NT2/D1 (cell line): ENCODE results near the gene MAIP1.

Experiments
- SUZ12 ChIP-seq: IDR thresholded peaks from 2 replicates; pipeline ENCODE4 v1.6.1; 2011; ENCODE audit not compliant: insufficient read length, insufficient read depth; ENCODE audit errors: extremely low read depth
- YY1 ChIP-seq: IDR thresholded peaks from 2 replicates; pipeline ENCODE4 v1.6.1; 2011; ENCODE audit not compliant: insufficient read length, insufficient read depth
- ZNF274 ChIP-seq: IDR thresholded peaks from 2 replicates; pipeline ENCODE4 v1.6.1; 2011; ENCODE audit warnings: mild to moderate bottlenecking, low read depth, low read length

- no peak for TF ChIP-seq YY1
- TF ChIP-seq ZNF274, result no peak
- no peak for TF ChIP-seq SUZ12
Measured at GRCh38 chr2:199910338-199911051, 44.9 kb upstream of the MAIP1 start.
